ENCODE measurements around the gene PPP3CA. TPM values are rescaled to one million over a fixed set of nuclear protein-coding genes. Genes with fewer than 3 reads are reported as not detected.

The PPP3CA gene
- total RNA-seq, 1 experiment from 2014 or later, result 15.5 TPM

GRCh38 chr4:101055392-101055791, 291.9 kb downstream of the PPP3CA start:
- ChIA-PET CTCF (no interaction called here), POLR2A (ENCODE audit: unreplicated experiment) (no interaction called here)
- intact Hi-C loops (cut with micrococcal nuclease), result no loop called here
- Histone ChIP-seq H4K20me1 (ENCODE audit: low read length) (no peaks in the 10 kb centered on the region), H3K9me2 (replicated peaks; ENCODE audit: low read length) (no peaks in the 10 kb centered on the region), H3K27ac (ENCODE audit: low read length) (no peak overlapping the region), H3K27me3 (ENCODE audit: low read length) (no peaks in the 10 kb centered on the region), H3K4me3 (ENCODE audit: low read length) (no peak overlapping the region), H3K79me2 (ENCODE audit: low read length) (no peaks in the 10 kb centered on the region), H3F3A (ENCODE audit: low read length, unreplicated experiment) (no peaks in the 10 kb centered on the region), H3K9me3 (ENCODE audit: low read length) (no peaks in the 10 kb centered on the region), H3K36me3 (ENCODE audit: low read depth, low read length) (no peaks in the 10 kb centered on the region), H3K9ac (ENCODE audit: low read length) (no peak overlapping the region), H2AFZ (ENCODE audit: low read length) (no peak overlapping the region), H3K4me2 (ENCODE audit: low read length) (no peak overlapping the region), H3K4me1 (ENCODE audit: insufficient read depth, low read length) (no peaks in the 10 kb centered on the region)
- TF ChIP-seq EZH2phosphoT487 (IDR thresholded peaks at IDR 0.05; ENCODE audit: borderline replicate concordance, low read length), result no peak
- TF ChIP-seq CTCF (conservative IDR thresholded peaks at IDR 0.05; ENCODE audit: low read depth, low read length), result no peak
- TF ChIP-seq EZH2 (IDR thresholded peaks at IDR 0.05; ENCODE audit: low read length, unreplicated experiment), result no peak
- BruUV-seq (replicated peaks), result no TSS peak
- ATAC-seq (no peak), DNase-seq (no peak)

DNA sequence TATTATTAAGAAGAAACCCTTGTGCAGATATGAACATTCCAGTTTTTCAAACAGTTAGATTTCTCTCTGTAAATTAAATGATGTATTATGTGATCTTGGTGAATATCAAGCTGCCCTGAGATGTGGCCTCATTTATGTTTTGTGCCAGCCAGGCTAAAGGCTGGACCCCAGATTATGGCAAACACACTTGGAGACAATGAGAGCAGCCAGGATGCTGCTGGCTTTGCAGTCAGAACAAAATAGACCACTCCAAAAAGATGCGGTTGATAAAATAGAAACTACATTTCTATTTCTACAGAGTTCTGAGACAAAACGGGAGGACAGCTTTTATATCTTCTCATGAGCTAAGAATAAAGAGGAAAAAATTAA, 296.5 kb downstream of the PPP3CA start:
- no peak for ATAC-seq

More for the DNA sequence above, 296.5 kb downstream of the PPP3CA start:
- no peaks in the 10 kb centered on the region for H3K9me2 ChIP-seq (replicated peaks; ENCODE audit: low read length)
- H3K27ac ChIP-seq (ENCODE audit: low read length), result no peak overlapping the region
- ChIA-PET CTCF (no interaction called here), POLR2A (ENCODE audit: unreplicated experiment) (no interaction called here)
- H2AFZ ChIP-seq (ENCODE audit: low read length), result no peak overlapping the region
- no peak overlapping the region for H3K4me3 ChIP-seq (ENCODE audit: low read length)
- intact Hi-C loops (cut with micrococcal nuclease), result no loop called here
- no peaks in the 10 kb centered on the region for H3K4me1 ChIP-seq (ENCODE audit: insufficient read depth, low read length)
- no peaks in the 10 kb centered on the region for H3K27me3 ChIP-seq (ENCODE audit: low read length)
- no peak for TF ChIP-seq CTCF (conservative IDR thresholded peaks at IDR 0.05; ENCODE audit: low read depth, low read length)
- TF ChIP-seq EZH2 (IDR thresholded peaks at IDR 0.05; ENCODE audit: low read length, unreplicated experiment), result no peak
- TF ChIP-seq EZH2phosphoT487 (IDR thresholded peaks at IDR 0.05; ENCODE audit: borderline replicate concordance, low read length), result no peak
- no peaks in the 10 kb centered on the region for H3K36me3 ChIP-seq (ENCODE audit: low read depth, low read length)
- no peak overlapping the region for H3K9ac ChIP-seq (ENCODE audit: low read length)
- H4K20me1 ChIP-seq (ENCODE audit: low read length), result no peaks in the 10 kb centered on the region
- no peak for DNase-seq
- H3K9me3 ChIP-seq (ENCODE audit: low read length), result no peaks in the 10 kb centered on the region
- BruUV-seq (replicated peaks), result no TSS peak
- H3F3A ChIP-seq (ENCODE audit: low read length, unreplicated experiment), result no peaks in the 10 kb centered on the region
- H3K79me2 ChIP-seq (ENCODE audit: low read length), result no peaks in the 10 kb centered on the region
- H3K4me2 ChIP-seq (ENCODE audit: low read length), result no peak overlapping the region
